ENCODE results near the gene KAT6B. TPM values are rescaled to one million over a fixed set of nuclear protein-coding genes. Genes with fewer than 3 reads are reported as not detected.

Gene KAT6B
- total RNA-seq, 1 donor from 2014 or later, result 18.1 TPM

DNA sequence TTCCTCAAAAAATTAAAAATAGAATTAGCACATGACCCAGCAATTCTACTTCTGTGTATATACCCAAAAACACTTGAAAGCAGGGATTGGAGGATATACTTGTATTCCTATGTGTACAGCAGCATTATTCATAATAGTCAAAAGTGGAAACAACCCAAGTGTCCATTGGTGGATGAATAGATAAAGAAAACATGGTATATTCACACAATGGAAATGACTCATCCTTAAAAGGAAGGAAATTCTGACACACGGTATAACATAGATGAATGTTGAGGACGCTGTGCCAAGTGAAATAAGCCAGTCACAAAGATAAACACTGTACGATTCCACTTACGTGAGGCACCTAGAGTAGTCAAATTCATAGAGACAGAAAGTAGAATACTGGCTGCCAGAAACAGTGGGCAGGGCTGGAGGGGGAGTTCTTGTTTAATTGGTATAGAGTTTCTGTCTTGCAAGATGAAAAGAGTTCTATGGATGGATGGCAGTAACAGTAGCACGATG lies 26.6 kb upstream of the KAT6B start:
- DNase-seq (ENCODE audit: low spot score), result no peak
- H3K4me3 Mint-ChIP-seq (ENCODE audit: unreplicated experiment), result no peak overlapping the region
- no peak overlapping the region for H3K27ac Mint-ChIP-seq (ENCODE audit: unreplicated experiment)
- H3K4me1 Mint-ChIP-seq (ENCODE audit: unreplicated experiment), result peaks cover 2% of the 10 kb centered on the region
- no peaks in the 10 kb centered on the region for H3K27me3 Mint-ChIP-seq (ENCODE audit: unreplicated experiment)
- TF ChIP-seq, protein P1, sequence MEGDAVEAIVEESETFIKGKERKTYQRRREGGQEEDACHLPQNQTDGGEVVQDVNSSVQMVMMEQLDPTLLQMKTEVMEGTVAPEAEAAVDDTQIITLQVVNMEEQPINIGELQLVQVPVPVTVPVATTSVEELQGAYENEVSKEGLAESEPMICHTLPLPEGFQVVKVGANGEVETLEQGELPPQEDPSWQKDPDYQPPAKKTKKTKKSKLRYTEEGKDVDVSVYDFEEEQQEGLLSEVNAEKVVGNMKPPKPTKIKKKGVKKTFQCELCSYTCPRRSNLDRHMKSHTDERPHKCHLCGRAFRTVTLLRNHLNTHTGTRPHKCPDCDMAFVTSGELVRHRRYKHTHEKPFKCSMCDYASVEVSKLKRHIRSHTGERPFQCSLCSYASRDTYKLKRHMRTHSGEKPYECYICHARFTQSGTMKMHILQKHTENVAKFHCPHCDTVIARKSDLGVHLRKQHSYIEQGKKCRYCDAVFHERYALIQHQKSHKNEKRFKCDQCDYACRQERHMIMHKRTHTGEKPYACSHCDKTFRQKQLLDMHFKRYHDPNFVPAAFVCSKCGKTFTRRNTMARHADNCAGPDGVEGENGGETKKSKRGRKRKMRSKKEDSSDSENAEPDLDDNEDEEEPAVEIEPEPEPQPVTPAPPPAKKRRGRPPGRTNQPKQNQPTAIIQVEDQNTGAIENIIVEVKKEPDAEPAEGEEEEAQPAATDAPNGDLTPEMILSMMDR (IDR thresholded peaks at IDR 0.05; ENCODE audit: unreplicated experiment), result no peak
- peaks cover 4% of the 10 kb centered on the region for H3K9me3 Mint-ChIP-seq (ENCODE audit: unreplicated experiment)
- H3K36me3 Mint-ChIP-seq (ENCODE audit: low read depth, unreplicated experiment), result no peaks in the 10 kb centered on the region

DNA sequence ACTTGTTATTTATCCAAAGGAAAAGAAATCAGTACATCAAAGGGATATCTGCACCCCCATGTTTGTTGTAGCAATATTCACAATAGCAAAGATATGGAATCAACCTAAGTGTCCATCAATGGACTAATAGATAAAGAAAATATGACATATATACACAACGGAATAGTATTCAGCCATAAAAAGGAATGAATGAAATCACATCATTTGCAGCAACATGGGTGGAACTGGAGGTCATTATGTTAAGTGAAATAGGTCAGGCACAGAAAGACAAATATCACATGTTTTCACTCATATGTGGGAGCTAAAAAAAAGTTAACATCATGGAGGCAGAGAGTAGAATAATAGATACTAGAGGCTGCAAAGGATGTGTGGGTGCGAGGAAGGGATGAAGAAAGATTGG lies 25.0 kb upstream of the KAT6B start:
- TF ChIP-seq, protein P1 (IDR thresholded peaks at IDR 0.05; ENCODE audit: unreplicated experiment), result no peak
- Mint-ChIP-seq H3K27ac (ENCODE audit: unreplicated experiment) (no peak overlapping the region), H3K4me1 (ENCODE audit: unreplicated experiment) (peaks cover 2% of the 10 kb centered on the region), H3K4me3 (ENCODE audit: unreplicated experiment) (no peak overlapping the region), H3K27me3 (ENCODE audit: unreplicated experiment) (no peaks in the 10 kb centered on the region), H3K9me3 (ENCODE audit: unreplicated experiment) (peaks cover 4% of the 10 kb centered on the region), H3K36me3 (ENCODE audit: low read depth, unreplicated experiment) (no peaks in the 10 kb centered on the region)
- no peak for DNase-seq (ENCODE audit: low spot score)

DNA sequence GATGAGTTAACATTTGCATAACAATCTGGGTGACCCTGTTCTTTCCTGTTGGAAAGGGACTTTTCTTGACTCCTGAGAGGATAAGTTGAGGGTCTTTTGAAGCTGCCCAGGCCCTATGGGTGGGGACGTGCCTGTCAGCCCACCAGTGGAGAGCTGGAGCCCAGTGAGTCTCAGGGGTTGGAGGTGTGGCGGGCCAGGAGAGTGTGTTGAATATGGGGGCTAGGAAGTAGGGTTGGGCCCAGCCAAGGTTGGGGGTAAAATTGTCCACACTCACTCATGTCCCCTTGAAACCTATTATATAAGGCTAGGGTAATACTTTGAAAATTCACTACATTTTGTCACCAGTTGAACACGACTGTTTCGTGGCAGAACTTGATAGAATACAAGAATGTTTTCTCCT lies 17.9 kb upstream of the KAT6B start:
- H3K4me1 Mint-ChIP-seq (ENCODE audit: unreplicated experiment), result no peaks in the 10 kb centered on the region
- no peak overlapping the region for H3K27ac Mint-ChIP-seq (ENCODE audit: unreplicated experiment)
- no peak overlapping the region for H3K4me3 Mint-ChIP-seq (ENCODE audit: unreplicated experiment)
- no peak for DNase-seq (ENCODE audit: low spot score)
- H3K9me3 Mint-ChIP-seq (ENCODE audit: unreplicated experiment), result no peaks in the 10 kb centered on the region
- H3K27me3 Mint-ChIP-seq (ENCODE audit: unreplicated experiment), result peaks cover 5% of the 10 kb centered on the region
- H3K36me3 Mint-ChIP-seq (ENCODE audit: low read depth, unreplicated experiment), result no peaks in the 10 kb centered on the region
- TF ChIP-seq, protein P1 (IDR thresholded peaks at IDR 0.05; ENCODE audit: unreplicated experiment), result no peak

DNA sequence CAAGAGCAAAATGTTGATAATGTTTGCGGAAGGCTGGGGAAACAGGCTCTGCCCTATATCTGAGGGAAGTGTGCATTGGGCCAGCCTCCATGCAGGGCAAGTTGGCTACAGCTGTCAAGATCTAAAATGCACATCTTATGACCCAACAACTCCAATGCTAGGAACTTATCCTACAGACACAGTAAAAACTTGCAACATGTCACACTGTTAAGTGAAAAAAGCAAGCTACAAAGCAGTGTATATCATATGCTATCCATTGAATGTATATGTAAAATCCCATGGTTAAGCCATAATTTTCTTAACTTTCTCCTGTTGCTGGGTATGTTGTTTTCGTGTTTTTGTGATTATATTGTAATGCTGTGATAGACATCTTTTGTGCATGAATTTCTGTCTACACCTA lies 16.3 kb upstream of the KAT6B start:
- H3K4me1 Mint-ChIP-seq (ENCODE audit: unreplicated experiment), result peaks cover 2% of the 10 kb centered on the region
- no peak overlapping the region for H3K4me3 Mint-ChIP-seq (ENCODE audit: unreplicated experiment)
- H3K27ac Mint-ChIP-seq (ENCODE audit: unreplicated experiment), result no peak overlapping the region
- TF ChIP-seq, protein P1 (IDR thresholded peaks at IDR 0.05; ENCODE audit: unreplicated experiment), result no peak
- H3K27me3 Mint-ChIP-seq (ENCODE audit: unreplicated experiment), result peaks cover 8% of the 10 kb centered on the region
- no peaks in the 10 kb centered on the region for H3K36me3 Mint-ChIP-seq (ENCODE audit: low read depth, unreplicated experiment)
- DNase-seq (ENCODE audit: low spot score), result no peak
- no peaks in the 10 kb centered on the region for H3K9me3 Mint-ChIP-seq (ENCODE audit: unreplicated experiment)

DNA sequence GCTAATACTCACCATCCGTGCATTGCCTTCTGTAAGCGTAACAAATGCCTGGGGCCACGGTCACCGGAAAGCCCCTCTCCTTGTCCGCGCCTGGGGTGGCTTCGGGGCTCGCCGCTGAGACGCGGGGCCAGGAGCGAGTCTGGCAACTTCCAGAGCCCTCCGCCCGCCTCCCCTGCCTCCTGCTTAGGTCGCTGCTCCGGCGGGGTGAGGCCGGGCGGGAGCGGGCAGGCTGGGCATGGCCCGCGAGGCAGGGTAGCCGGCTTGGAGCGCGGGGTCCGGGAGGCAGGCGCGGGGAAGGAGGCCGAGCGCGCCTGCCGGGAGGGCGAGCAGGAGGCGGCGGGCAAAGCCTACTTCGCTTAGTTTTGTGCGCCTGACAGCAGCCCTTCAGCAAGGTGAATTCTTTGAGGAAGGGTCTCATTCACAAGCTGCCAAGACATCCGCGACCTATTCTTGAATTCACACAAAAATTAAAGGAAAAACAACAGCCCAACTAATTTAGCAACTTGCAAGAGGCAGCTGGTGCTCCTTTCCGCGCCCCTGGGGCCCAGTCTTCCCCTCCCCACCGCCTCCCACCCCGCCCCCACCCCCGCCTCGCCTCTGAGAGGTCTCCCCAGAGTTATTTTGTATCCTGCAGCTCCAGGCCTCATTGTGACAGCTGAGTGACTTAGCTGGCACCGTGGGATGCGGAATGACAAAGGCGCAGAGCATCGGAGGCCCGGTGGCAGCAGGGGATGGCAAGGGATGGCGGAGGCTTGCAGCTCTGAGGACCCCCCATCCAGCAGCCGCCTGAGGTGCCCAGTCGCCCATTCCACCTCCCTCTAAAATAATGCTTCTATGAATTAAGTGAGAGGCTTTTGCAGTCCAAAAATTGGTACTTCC lies 12.8 kb upstream of the KAT6B start:
- no peaks in the 10 kb centered on the region for H3K9me3 Mint-ChIP-seq (ENCODE audit: unreplicated experiment)
- H3K36me3 Mint-ChIP-seq (ENCODE audit: low read depth, unreplicated experiment), result no peaks in the 10 kb centered on the region
- H3K27me3 Mint-ChIP-seq (ENCODE audit: unreplicated experiment), result peaks cover 7% of the 10 kb centered on the region
- no peak overlapping the region for H3K4me3 Mint-ChIP-seq (ENCODE audit: unreplicated experiment)
- DNase-seq (ENCODE audit: low spot score), result peak; percentile 8
- TF ChIP-seq, protein P1 (IDR thresholded peaks at IDR 0.05; ENCODE audit: unreplicated experiment), result no peak
- H3K4me1 Mint-ChIP-seq (ENCODE audit: unreplicated experiment), result peaks cover 2% of the 10 kb centered on the region
- H3K27ac Mint-ChIP-seq (ENCODE audit: unreplicated experiment), result no peak overlapping the region

Measured in endothelial cell (in vitro differentiated cells).